ENCODE results near the gene STAT1.
"Not testable (repeated sequence)": the region's sequence is repeated elsewhere in the genome, so short reads cannot be mapped to it uniquely, and the experiment has no call there.

The STAT1 gene

GRCh38 chr2:190997526-190998113, 16.4 kb downstream of the STAT1 start:
- no peak for ATAC-seq
- no peak for TF ChIP-seq BACH2 (CRISPR knock-in tag; IDR thresholded peaks at IDR 0.05; ENCODE audit: borderline replicate concordance)
- no peak for TF ChIP-seq PPARA (CRISPR knock-in tag; IDR thresholded peaks at IDR 0.05; ENCODE audit: borderline replicate concordance)
- TF ChIP-seq GLIS3 (CRISPR knock-in tag; IDR thresholded peaks at IDR 0.05), result no peak
- no peak for TF ChIP-seq PATZ1 (CRISPR knock-in tag; IDR thresholded peaks at IDR 0.05; ENCODE audit: borderline replicate concordance)
- no peak for TF ChIP-seq TCF4 (CRISPR knock-in tag; IDR thresholded peaks at IDR 0.05; ENCODE audit: borderline replicate concordance)
- no peak for TF ChIP-seq TOX (CRISPR knock-in tag; IDR thresholded peaks at IDR 0.05; ENCODE audit: borderline replicate concordance)
- no peak for TF ChIP-seq ZNF565 (CRISPR knock-in tag; conservative IDR thresholded peaks at IDR 0.05; ENCODE audit: low read depth)

- no peak for ATAC-seq
- TF ChIP-seq OSR1 (CRISPR knock-in tag; IDR thresholded peaks at IDR 0.05) (no peak), GLIS3 (CRISPR knock-in tag; IDR thresholded peaks at IDR 0.05) (no peak), ARNTL (CRISPR knock-in tag; IDR thresholded peaks at IDR 0.05; ENCODE audit: borderline replicate concordance, low read depth) (no peak), ZNF565 (CRISPR knock-in tag; conservative IDR thresholded peaks at IDR 0.05; ENCODE audit: low read depth) (no peak), TCF4 (CRISPR knock-in tag; IDR thresholded peaks at IDR 0.05; ENCODE audit: borderline replicate concordance) (no peak), ZFP3 (CRISPR knock-in tag; IDR thresholded peaks at IDR 0.05) (no peak), CSDC2 (CRISPR knock-in tag; IDR thresholded peaks at IDR 0.05) (no peak), CREB5 (CRISPR knock-in tag; IDR thresholded peaks at IDR 0.05; ENCODE audit: low read depth) (no peak), BACH2 (CRISPR knock-in tag; IDR thresholded peaks at IDR 0.05; ENCODE audit: borderline replicate concordance) (no peak), PATZ1 (CRISPR knock-in tag; IDR thresholded peaks at IDR 0.05; ENCODE audit: borderline replicate concordance) (no peak), PPARA (CRISPR knock-in tag; IDR thresholded peaks at IDR 0.05; ENCODE audit: borderline replicate concordance) (no peak)
Observed at GRCh38 chr2:190996947-190997346, 17.0 kb downstream of the STAT1 start.

GRCh38 chr2:190996338-190996946, 17.5 kb downstream of the STAT1 start:
- TF ChIP-seq GLIS3 (CRISPR knock-in tag; IDR thresholded peaks at IDR 0.05), result no peak
- no peak for TF ChIP-seq PPARA (CRISPR knock-in tag; IDR thresholded peaks at IDR 0.05; ENCODE audit: borderline replicate concordance)
- no peak for TF ChIP-seq ESRRG (CRISPR knock-in tag; IDR thresholded peaks at IDR 0.05)
- no peak for TF ChIP-seq CREB5 (CRISPR knock-in tag; IDR thresholded peaks at IDR 0.05; ENCODE audit: low read depth)
- no peak for TF ChIP-seq ZFP30 (CRISPR knock-in tag; IDR thresholded peaks at IDR 0.05)
- no peak for TF ChIP-seq TOX (CRISPR knock-in tag; IDR thresholded peaks at IDR 0.05; ENCODE audit: borderline replicate concordance)
- no peak for TF ChIP-seq ARNTL (CRISPR knock-in tag; IDR thresholded peaks at IDR 0.05; ENCODE audit: borderline replicate concordance, low read depth)
- TF ChIP-seq TCF4 (CRISPR knock-in tag; IDR thresholded peaks at IDR 0.05; ENCODE audit: borderline replicate concordance), result no peak
- TF ChIP-seq ZNF565 (CRISPR knock-in tag; conservative IDR thresholded peaks at IDR 0.05; ENCODE audit: low read depth), result no peak
- TF ChIP-seq TSHZ2 (CRISPR knock-in tag; IDR thresholded peaks at IDR 0.05), result no peak
- ATAC-seq, result peak; percentile 97

- ATAC-seq, result not testable (repeated sequence)
Observed at GRCh38 chr2:190995315-190995714, 18.7 kb downstream of the STAT1 start.
